Mesodermal cell (in vitro differentiated cells): ENCODE results near the gene DAB2IP.

Experiments used
- H3K27ac ChIP-seq: 2 replicates; pipeline ENCODE4 v1.7.0; 2013; ENCODE audit warnings: mild to moderate bottlenecking, low read depth, low read length, moderate library complexity; ENCODE audit not compliant: severe bottlenecking
- H3K36me3 ChIP-seq: 2 replicates; pipeline ENCODE4 v1.7.1; 2013; ENCODE audit warnings: mild to moderate bottlenecking, low read length, moderate library complexity; ENCODE audit not compliant: control insufficient read depth, insufficient read depth
- H3K4me1 ChIP-seq: one replicate; pipeline ENCODE4 v1.7.1; 2013; ENCODE audit warnings: mild to moderate bottlenecking, low read length; ENCODE audit not compliant: insufficient read depth, control insufficient read depth, poor library complexity, severe bottlenecking
- H3K4me3 ChIP-seq: 2 replicates; pipeline ENCODE4 v1.7.0; 2013; ENCODE audit warnings: low read length, control low read depth, mild to moderate bottlenecking; ENCODE audit not compliant: insufficient read depth, poor library complexity, severe bottlenecking; ENCODE audit errors: extremely low read depth
- H3K9me3 ChIP-seq: 2 replicates; pipeline ENCODE4 v1.7.1; 2013; ENCODE audit warnings: mild to moderate bottlenecking, low read length, moderate library complexity; ENCODE audit not compliant: control insufficient read depth
- WGBS, 2 experiments: methylation state at CpG; one replicate each; pipeline ENCODE4 v1.1.5; 2013; ENCODE audit warnings: missing lambda C conversion rate in 2 of 2; ENCODE audit not compliant: insufficient coverage in 2 of 2; 5-methylcytosine and 5-hydroxymethylcytosine counted together

The DAB2IP gene

DNA sequence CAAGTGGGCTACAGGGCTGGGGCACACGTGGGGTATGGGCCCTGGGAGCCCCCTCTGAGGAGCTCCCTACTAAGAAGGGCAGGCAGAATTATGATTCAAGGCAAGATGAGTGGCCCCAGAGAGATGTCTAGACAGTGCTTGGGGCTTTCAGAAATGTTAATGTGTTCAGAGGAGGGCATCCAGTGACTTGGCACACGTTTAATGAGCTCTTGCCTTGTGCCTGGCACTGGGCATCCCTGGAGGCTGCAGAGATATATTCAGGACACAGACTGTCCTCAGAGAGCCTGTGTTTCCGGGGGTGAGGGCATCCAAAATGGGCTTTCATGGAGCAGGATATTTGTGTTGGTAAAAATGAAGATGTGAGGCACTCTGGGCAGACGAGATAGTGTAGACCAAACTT lies 25.4 kb upstream of the DAB2IP start:
- Histone ChIP-seq H3K36me3 (peaks cover 3% of the 10 kb centered on the region), H3K4me3 (no peak overlapping the region), H3K9me3 (no peaks in the 10 kb centered on the region), H3K27ac (no peak overlapping the region), H3K4me1 (peaks cover 8% of the 10 kb centered on the region)
- WGBS, 2 experiments: 83 to 100% methylated on average over 2 to 4 of the region's 4 CpGs

DNA sequence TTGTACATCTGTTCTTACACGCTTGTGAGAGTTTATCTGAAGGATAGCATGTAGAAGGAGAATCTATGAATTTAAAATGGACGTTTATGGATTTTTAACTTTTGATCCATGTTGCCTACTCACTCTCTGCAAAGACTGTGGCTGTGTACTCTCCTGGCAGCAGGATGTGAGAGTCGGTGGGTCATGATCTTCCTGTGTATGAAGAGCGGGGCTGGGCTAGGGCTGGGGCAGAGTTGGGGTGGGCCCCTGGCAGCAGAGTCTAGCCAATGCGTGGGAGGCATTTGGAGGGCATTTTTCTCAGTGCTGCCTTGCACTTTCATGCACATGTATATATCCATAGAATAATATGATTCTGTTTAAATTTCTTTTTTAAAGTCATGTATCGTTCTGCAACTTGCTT lies 24.0 kb upstream of the DAB2IP start:
- 80 to 100% methylated on average over 2 to 4 of the region's 6 CpGs for WGBS, 2 experiments
- H3K9me3 ChIP-seq: no peaks in the 10 kb centered on the region

DNA sequence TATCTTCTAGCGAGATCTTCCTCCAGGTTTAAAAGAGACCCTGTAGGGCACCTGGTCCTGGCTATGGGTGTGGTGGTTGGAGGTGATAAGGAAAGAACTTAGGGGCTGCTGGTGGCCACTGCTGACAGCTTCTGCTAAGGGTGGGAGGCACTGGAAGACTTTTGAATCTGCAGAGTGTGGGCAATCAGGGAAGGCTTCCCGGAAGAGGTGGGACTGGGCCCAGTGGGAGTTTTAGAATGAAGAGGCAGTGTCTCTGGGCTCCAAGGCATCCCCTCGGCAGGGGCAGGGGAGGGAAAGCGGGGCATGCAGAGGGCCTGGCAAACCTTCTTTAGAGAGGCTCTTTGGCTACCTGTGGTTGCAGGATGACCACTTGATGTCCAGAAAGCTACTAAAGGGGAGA lies 23.0 kb upstream of the DAB2IP start:
- 86 to 97% methylated on average over 3 of the region's 4 CpGs for WGBS, 2 experiments
- H3K9me3 ChIP-seq: no peaks in the 10 kb centered on the region
- no peak overlapping the region for H3K27ac ChIP-seq
- H3K36me3 ChIP-seq: peaks cover 3% of the 10 kb centered on the region
- H3K4me1 ChIP-seq: peaks cover 10% of the 10 kb centered on the region
- no peak overlapping the region for H3K4me3 ChIP-seq

More for the DNA sequence above, 24.0 kb upstream of the DAB2IP start:
- H3K27ac ChIP-seq: no peak overlapping the region
- H3K4me1 ChIP-seq: peaks cover 7% of the 10 kb centered on the region
- peaks cover 3% of the 10 kb centered on the region for H3K36me3 ChIP-seq
- no peak overlapping the region for H3K4me3 ChIP-seq

DNA sequence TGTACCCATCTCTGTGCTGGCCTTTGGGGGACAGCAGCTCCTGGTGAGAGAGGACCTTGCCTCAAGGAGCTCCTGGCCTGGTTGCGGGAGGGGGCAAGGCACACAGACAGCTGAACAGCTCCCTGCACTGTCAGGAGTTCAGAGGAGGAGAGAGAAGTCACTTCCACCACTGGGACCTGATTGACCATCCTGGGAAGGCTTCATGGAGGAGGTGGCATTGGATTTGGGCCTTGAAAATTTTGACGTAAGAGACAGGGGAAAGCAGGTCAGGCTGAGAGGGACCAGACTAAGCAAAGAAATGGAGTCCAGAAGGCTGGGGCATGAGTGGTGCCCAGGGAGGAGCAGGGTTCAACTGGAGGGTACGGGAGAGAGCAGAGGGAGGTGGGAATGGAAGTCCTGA lies 20.3 kb upstream of the DAB2IP start:
- Histone ChIP-seq H3K9me3 (no peaks in the 10 kb centered on the region), H3K27ac (no peak overlapping the region), H3K4me1 (peaks cover 25% of the 10 kb centered on the region), H3K36me3 (peaks cover 3% of the 10 kb centered on the region), H3K4me3 (no peak overlapping the region)
- WGBS, 2 experiments: 96 to 100% methylated on average over 3 of the region's 3 CpGs

DNA sequence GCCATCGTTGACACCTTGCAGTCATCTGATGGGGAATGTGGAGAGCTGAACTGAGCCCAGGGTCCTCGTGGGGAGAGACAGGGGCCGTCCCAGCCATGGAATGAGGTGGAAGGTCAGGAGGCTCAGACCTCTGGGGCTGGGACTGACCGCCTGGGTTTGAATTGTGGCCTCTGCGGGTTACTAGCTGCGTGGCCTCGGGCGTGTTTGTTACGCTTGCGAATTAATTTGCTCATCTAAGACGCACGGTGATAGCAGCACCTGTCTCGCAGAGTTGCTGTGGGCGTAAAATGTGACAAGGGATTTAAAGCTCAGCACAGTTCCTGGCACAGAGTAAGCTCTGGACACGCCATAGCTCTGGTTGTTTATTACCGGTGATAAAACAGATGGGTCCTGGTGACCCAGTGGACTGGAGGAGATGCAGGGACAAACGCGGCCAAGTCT lies 19.4 kb upstream of the DAB2IP start:
- no peak overlapping the region for H3K4me3 ChIP-seq
- 90% methylated on average over 17 to 18 of the region's 18 CpGs for WGBS, 2 experiments
- no peaks in the 10 kb centered on the region for H3K9me3 ChIP-seq
- H3K4me1 ChIP-seq: peaks cover 26% of the 10 kb centered on the region
- H3K36me3 ChIP-seq: peaks cover 3% of the 10 kb centered on the region
- H3K27ac ChIP-seq: no peak overlapping the region

DNA sequence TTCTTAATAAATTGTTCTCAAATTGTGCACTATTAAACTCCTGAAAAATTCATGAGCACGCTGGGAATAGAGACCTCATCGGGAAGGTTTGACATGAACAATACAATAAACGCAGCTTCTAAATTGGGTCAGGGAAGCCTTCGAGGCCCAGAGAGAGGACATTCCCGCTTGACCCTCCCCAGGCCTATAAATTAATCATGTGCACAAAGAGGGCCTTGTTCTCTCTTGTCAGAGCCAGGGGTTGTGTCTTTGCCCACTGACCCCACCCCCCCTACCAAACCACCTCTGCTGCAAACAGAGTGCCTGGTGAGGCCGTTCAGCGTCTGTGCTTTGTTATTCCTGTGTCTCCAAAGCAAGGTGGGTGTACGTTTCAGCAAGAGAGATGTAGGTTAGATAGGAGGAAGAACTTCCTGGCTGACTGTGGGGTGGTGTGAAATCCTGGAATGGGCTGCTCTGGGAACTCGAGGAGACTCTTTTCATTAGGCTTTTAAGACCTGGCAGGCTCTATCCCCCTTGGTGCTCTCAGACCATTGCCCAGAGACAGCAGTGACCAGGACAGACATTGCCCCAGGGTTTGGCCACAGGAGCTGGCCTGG lies 18.2 kb upstream of the DAB2IP start:
- 63 to 69% methylated on average over 9 of the region's 9 CpGs for WGBS, 2 experiments
- no peaks in the 10 kb centered on the region for H3K9me3 ChIP-seq
- peaks cover 26% of the 10 kb centered on the region for H3K4me1 ChIP-seq
- H3K4me3 ChIP-seq: no peak overlapping the region
- no peaks in the 10 kb centered on the region for H3K36me3 ChIP-seq
- H3K27ac ChIP-seq: peak overlapping the region; percentile 76

DNA sequence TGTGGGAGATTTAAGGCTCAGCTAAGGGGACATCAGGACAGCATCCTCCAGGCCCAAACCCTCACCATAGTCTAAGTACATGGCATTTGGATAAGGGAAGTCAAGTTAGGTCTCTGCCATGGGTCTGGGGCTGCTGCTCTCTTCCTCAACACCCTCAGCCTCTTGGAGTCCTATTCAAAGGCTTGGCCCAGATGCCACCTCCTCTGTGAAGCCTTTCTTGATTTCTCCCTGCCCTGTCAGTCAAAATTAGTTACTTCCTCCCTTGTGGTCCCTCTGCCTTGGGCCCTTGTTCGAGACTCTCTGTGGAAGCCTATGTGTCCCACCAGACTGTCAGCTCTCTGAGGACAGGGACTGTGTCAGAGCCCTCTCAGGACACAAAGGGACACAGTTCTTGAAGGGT lies 17.7 kb upstream of the DAB2IP start:
- H3K27ac ChIP-seq: peak overlapping the region; percentile 76
- no peaks in the 10 kb centered on the region for H3K36me3 ChIP-seq
- WGBS, 2 experiments: 73 to 100% methylated on average over 1 of the region's 1 CpG
- no peaks in the 10 kb centered on the region for H3K9me3 ChIP-seq
- peaks cover 26% of the 10 kb centered on the region for H3K4me1 ChIP-seq
- H3K4me3 ChIP-seq: no peak overlapping the region

DNA sequence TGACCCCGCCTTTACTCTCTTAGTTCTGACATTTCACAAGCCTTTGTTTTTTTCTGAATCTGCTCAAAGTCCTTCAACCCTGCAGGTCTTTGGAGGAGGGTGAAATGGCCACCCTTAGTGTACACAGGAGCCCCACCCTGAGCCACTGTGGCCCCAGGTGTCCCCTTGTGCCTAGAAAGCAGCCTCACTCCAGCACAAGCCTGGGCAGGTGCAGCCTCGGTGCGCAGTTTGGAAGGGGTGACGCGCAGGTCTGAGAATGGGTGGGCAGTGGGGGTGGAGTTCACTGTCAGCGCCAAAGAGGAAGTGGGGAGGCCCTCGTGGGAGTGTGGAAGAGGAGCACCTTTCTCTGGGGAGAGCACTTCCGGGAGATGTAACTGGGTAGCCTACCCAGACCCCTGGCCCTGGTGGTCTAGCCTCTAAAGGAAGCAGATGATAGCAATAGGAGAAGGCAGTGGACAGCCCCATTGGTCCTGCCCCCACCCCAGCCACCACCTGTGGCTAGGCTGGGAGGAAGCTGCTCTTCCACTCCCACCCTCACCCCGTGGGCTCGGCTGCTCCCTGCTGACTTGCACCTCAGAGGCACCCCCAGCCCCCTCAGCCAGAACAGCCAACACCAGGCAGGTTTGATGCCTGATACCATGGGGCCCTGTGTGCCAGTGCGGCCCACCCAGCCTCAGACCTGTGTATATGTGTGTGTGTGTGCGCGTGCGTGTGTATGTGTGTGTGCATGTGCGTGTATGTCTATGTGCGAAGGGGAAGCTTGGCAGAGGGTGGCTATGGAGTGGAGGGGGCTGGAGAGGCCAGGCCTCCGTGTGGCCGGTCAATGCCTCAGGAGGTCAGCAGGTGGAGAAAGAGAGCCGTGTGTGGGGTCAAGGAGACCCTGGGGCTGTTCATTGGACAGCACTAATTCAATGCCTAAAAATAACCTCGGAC lies 16.8 kb upstream of the DAB2IP start:
- no peak overlapping the region for H3K4me3 ChIP-seq
- WGBS, 2 experiments: 63 to 69% methylated on average over 14 to 15 of the region's 20 CpGs

DNA sequence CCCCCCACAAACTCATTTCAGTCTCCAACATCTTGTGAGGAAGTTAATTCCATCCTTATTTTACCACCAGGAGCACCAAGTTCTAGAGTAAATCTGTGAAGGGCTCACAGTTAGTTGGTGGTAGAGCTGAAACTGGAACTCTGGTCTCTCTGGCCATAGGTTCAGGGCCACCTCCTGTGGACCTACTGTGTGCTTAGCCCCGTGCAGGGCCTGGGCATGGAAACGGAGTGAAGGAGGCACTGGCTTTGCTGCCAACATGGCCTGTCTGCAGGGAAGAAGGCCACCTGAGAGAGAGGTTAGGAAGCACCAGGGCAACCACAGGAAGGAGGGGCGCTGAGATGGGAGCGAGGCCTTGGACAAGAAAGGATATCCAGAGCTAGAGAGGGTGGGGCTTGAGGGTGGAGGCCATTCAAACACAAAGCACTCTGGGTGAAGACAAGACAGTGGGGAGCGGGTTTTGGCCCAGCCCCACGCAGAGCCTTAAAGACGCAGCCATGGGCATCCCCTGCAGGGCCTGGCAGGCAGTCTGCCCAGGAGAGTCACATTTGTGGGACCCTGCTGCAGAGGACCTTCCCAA lies 16.0 kb upstream of the DAB2IP start:
- H3K27ac ChIP-seq: no peak overlapping the region
- 70 to 78% methylated on average over 7 of the region's 7 CpGs for WGBS, 2 experiments
- peaks cover 32% of the 10 kb centered on the region for H3K4me1 ChIP-seq
- no peaks in the 10 kb centered on the region for H3K36me3 ChIP-seq
- no peaks in the 10 kb centered on the region for H3K9me3 ChIP-seq
- no peak overlapping the region for H3K4me3 ChIP-seq

More for the DNA sequence above, 16.8 kb upstream of the DAB2IP start:
- Histone ChIP-seq H3K36me3 (no peaks in the 10 kb centered on the region), H3K9me3 (no peaks in the 10 kb centered on the region), H3K27ac (no peak overlapping the region), H3K4me1 (peaks cover 26% of the 10 kb centered on the region)

DNA sequence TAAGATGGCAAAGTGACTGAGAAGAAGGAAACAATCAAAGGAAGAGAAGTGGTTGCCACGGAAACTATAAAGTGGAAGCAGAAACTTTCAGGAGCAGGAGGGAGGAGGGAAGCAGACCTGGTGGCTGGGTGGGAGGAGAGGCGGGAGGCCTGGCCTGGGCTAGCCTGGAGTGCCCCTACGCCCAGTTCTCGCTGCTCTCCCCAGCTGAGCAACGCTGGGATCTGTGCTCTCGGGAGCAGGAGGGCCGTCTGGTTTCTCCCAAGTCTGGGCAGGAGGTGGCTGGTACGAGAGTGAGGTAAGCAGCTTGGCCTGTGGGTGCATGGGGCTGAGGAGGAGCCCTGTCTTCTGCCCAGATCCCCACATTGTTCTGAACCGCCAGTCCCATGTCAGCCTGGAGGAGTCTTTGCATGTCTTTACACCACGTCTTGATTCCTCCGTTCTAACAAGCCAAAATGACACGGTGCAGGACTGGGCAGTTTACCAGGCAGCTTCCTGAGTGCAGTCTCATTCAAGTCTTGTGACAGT lies 15.0 kb upstream of the DAB2IP start:
- Histone ChIP-seq H3K36me3 (no peaks in the 10 kb centered on the region), H3K27ac (peak overlapping the region; percentile 36), H3K4me1 (peaks cover 32% of the 10 kb centered on the region), H3K4me3 (no peak overlapping the region), H3K9me3 (no peaks in the 10 kb centered on the region)
- 76 to 82% methylated on average over 9 to 10 of the region's 12 CpGs for WGBS, 2 experiments
